Activated T-cell treated with anti-CD3 and anti-CD28 coated beads, Interleukin-2, amount 50 U/mL, for 72 hours (primary cell): ENCODE measurements around the gene HTRA2. TPM values are rescaled to one million over a fixed set of nuclear protein-coding genes. Genes with fewer than 3 reads are reported as not detected.
"Not testable (repeated sequence)": the region's sequence is repeated elsewhere in the genome, so short reads cannot be mapped to it uniquely, and the experiment has no call there.

Experiments
- ATAC-seq, 2 donors: fragments of 150-1000 bp; cut with Tn5 transposase; replicated peaks in 1 of 2; 2 replicates each; pipeline ENCODE4 v1.10.0; 2021; ENCODE audit warnings: moderate library complexity in 2 of 2, mild to moderate bottlenecking in 1 of 2
- DNase-seq, 2 donors: peaks; one replicate each; pipeline ENCODE4 v3.0.0; 2021 to 2022; ENCODE audit warnings: mixed read lengths in 1 of 2
- H3K27ac Mint-ChIP-seq: one replicate; pipeline ENCODE4 v1.8.0; 2022; ENCODE audit warnings: mild to moderate bottlenecking, moderate library complexity, mixed read lengths
- H3K27me3 Mint-ChIP-seq: one replicate; pipeline ENCODE4 v1.8.0; 2022; ENCODE audit warnings: low read depth, mixed read lengths
- H3K36me3 Mint-ChIP-seq, 2 donors: one replicate each; pipeline ENCODE4 v1.8.0; 2022; ENCODE audit warnings: mixed read lengths in 2 of 2, mild to moderate bottlenecking in 1 of 2; ENCODE audit not compliant: insufficient read depth in 2 of 2
- H3K4me1 Mint-ChIP-seq: one replicate; pipeline ENCODE4 v1.8.0; 2022; ENCODE audit warnings: low read depth, mixed read lengths
- H3K4me3 Mint-ChIP-seq, 2 donors: one replicate each; pipeline ENCODE4 v1.8.0; 2022; ENCODE audit warnings: mild to moderate bottlenecking in 2 of 2, mixed read lengths in 2 of 2, moderate library complexity in 2 of 2
- H3K9me3 Mint-ChIP-seq, 2 donors: one replicate each; pipeline ENCODE4 v1.8.0; 2022; ENCODE audit warnings: mixed read lengths in 2 of 2
- total RNA-seq, 2 donors: library from RNA; stranded (reverse); gene quantifications; one replicate each; pipeline ENCODE4 v1.2.3, GENCODE V29; 2022

The HTRA2 gene
- total RNA-seq, 2 donors from 2014 or later, result 74.3 to 84.9 TPM

DNA sequence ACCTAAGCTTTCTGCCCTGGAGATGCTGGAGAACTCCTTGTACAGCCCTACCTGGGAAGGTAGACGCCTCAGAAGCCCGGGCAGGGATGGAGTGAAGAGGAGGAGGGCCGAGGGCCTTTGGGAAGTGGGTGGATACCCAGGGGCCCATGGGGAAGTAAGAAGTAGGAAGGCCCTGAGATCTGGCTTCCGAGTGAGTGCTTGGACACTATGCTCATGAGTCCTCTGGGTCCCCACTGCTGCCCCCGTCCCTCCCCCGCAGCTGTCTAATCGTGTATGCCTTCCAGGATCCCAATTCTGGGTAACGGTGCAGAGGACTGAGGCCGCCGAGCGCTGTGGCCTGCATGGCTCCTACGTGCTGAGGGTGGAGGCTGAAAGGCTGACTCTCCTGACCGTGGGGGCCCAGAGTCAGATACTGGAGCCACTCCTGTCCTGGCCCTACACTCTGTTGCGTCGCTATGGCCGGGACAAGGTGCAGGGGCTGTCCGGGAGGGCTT lies 25.9 kb downstream of the HTRA2 start:
- peak overlapping the region; percentile 89 for H3K4me3 Mint-ChIP-seq

GRCh38 chr2:74556159-74556558 lies 26.4 kb downstream of the HTRA2 start:
- Mint-ChIP-seq H3K27me3 (peaks cover 19% of the 10 kb centered on the region), H3K4me3 (peak overlapping the region; percentile 89), H3K9me3 (no peaks in the 10 kb centered on the region), H3K36me3 (peaks cover 5 to 6% of the 10 kb centered on the region in 2 donors), H3K27ac (no peak overlapping the region), H3K4me1 (peaks cover 26% of the 10 kb centered on the region)
- ATAC-seq (no peak), DNase-seq (no peak)

More for the DNA sequence above, 25.9 kb downstream of the HTRA2 start:
- no peak overlapping the region for H3K27ac Mint-ChIP-seq
- no peaks in the 10 kb centered on the region for H3K9me3 Mint-ChIP-seq
- H3K4me1 Mint-ChIP-seq, result peaks cover 26% of the 10 kb centered on the region
- DNase-seq, result no peak
- no peak for ATAC-seq
- H3K27me3 Mint-ChIP-seq, result peaks cover 21% of the 10 kb centered on the region
- H3K36me3 Mint-ChIP-seq, result peaks cover 5 to 6% of the 10 kb centered on the region in 2 donors

GRCh38 chr2:74556831-74557370 lies 27.2 kb downstream of the HTRA2 start:
- Mint-ChIP-seq H3K27ac (no peak overlapping the region), H3K4me3 (peak overlapping the region in 1 of 2 donors; percentile 18), H3K27me3 (peaks cover 19% of the 10 kb centered on the region), H3K36me3 (peaks cover 5 to 6% of the 10 kb centered on the region in 2 donors), H3K4me1 (peaks cover 30% of the 10 kb centered on the region), H3K9me3 (no peaks in the 10 kb centered on the region)
- ATAC-seq, result no peak
- DNase-seq, result no peak

DNA sequence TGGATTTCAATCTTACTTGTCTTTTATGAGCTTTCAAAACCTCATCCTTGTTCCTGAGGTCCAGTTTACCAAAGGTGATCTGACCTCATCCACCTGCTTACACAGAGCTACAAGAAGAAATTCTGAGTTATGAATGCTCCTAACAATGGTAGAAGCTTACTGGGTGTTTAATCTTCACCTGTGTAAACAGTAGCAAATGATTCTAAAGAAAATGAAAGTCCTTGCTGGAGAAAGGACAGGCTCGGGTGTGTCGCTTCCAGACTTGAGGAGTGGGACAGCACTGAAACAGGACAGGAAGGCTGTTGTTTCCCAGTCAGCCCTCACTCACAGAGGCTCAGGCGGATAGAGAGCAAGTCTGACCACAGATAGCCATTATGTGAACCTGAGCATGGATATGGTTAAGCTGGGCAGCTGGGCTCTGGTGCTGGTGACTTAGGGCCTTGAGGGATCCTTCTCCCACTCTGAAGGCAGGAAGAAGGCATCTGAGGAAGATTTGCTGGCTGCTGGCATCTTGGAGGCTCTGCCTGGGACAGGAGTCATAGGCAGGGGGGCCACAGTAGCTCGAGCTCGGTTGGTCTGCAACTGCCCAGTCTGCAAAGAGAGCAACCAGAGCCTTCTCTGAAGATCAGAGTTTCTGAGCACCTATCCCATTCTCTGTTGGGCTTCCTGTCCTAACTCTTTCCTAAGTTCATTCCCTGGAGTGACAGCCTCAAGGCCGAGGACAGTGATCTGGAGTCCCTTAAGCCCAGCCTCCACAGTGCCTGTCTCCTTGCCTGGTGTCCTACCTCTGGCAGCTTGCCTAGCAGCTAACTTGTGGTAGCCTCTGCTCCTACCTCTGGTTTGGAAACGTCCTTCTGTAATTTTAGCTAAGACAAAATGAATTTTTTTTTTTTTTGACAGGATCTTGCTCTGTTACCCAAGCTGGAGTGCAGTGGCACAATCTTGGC lies 28.8 kb downstream of the HTRA2 start:
- Mint-ChIP-seq H3K4me1 (peaks cover 27% of the 10 kb centered on the region), H3K36me3 (peaks cover 5 to 6% of the 10 kb centered on the region in 2 donors), H3K9me3 (no peaks in the 10 kb centered on the region), H3K4me3 (no peak overlapping the region), H3K27ac (no peak overlapping the region), H3K27me3 (peaks cover 29% of the 10 kb centered on the region)
- ATAC-seq (no peak), DNase-seq (no peak)

GRCh38 chr2:74559912-74560311 lies 30.2 kb downstream of the HTRA2 start:
- no peak overlapping the region for H3K27ac Mint-ChIP-seq
- no peaks in the 10 kb centered on the region for H3K9me3 Mint-ChIP-seq
- peaks cover 23% of the 10 kb centered on the region for H3K4me1 Mint-ChIP-seq
- H3K4me3 Mint-ChIP-seq, result no peak overlapping the region
- DNase-seq, result no peak
- peaks cover 38% of the 10 kb centered on the region for H3K27me3 Mint-ChIP-seq
- ATAC-seq, result no peak
- H3K36me3 Mint-ChIP-seq, result peaks cover 3 to 6% of the 10 kb centered on the region in 2 donors

DNA sequence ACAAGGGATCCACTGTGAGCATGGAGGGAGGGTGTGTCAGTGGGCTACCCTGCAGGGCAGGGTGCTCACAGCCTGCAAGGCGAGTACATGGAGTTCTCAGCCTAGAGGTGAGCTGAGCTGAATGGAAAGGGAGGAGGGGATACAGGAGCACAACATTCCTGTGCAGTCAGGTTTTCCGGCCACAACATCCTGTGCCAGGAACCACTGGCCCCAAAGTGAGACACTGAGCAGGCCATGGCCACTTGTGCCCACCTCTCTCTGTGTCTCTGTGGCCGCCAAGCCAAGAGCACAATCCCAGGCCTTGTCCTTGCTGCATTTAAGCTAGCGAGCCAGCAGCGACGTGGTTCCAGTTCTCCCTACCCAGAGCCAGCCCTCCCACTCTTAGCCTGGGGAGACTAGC lies 30.9 kb downstream of the HTRA2 start:
- Mint-ChIP-seq H3K9me3 (no peaks in the 10 kb centered on the region), H3K27ac (no peak overlapping the region), H3K27me3 (peaks cover 38% of the 10 kb centered on the region), H3K4me1 (peaks cover 24% of the 10 kb centered on the region), H3K4me3 (no peak overlapping the region), H3K36me3 (peaks cover 0 to 6% of the 10 kb centered on the region in 2 donors)
- no peak for DNase-seq
- ATAC-seq, result peak in 1 of 2 donors; percentile 11

DNA sequence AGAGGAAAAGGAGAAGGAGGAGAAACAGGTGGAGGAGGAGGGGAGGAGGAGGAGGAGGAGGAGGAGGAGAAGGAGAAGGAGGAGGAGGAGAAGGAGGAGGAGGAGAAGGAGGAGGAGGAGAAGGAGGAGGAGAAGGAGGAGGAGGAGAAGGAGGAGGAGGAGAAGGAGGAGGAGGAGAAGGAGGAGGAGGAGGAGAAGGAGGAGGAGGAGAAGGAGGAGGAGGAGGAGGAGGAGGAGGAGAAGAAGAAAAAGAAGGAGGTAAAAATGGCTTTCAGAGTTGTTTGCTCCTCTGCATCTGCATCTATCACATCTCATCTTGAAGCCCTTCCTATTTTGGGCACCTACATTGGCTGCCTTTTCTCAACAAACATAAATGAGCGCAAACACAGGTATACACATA lies 31.3 kb downstream of the HTRA2 start:
- H3K4me3 Mint-ChIP-seq, result not testable (repeated sequence)

DNA sequence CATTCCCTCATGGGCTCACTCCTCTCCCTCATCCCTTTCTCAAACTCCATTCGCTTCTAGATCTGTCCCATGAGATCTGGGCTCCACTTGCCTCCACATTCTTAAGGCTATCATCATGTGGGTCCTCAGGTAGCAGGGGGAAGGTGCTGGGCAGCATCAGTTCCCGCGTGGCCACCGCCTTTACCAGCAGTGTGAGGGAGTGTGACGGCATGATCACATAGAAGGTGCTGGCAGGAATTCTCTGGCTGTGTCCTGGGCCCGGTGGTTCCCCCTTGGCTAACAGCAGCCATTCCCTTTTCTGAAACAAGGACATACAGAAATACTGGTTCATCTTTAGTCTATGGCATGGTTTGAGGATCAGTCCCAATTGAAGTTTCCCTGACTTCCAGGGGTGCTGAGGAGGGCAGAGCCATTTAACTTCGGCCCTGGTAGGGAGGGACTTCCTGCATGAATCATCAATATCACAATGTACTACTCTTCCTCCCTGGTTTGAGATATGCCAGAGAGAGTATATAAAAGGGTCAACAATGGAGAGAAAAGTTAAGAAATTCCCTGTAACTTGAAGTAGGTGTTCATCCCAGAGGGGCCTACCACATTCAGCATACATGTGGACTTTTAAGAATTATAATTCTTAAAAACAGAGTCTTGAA lies 32.5 kb downstream of the HTRA2 start:
- ATAC-seq, result no peak
- peaks cover 38% of the 10 kb centered on the region for H3K27me3 Mint-ChIP-seq
- peaks cover 0 to 1% of the 10 kb centered on the region in 2 donors for H3K36me3 Mint-ChIP-seq
- H3K4me3 Mint-ChIP-seq, result no peak overlapping the region
- peaks cover 35% of the 10 kb centered on the region for H3K4me1 Mint-ChIP-seq
- peak overlapping the region; percentile 1 for H3K27ac Mint-ChIP-seq
- DNase-seq, result no peak
- no peaks in the 10 kb centered on the region for H3K9me3 Mint-ChIP-seq

More for the DNA sequence above, 31.3 kb downstream of the HTRA2 start:
- H3K27ac Mint-ChIP-seq, DNase-seq, ATAC-seq, H3K36me3 Mint-ChIP-seq, H3K9me3 Mint-ChIP-seq: not testable (repeated sequence)
- Mint-ChIP-seq H3K27me3 (peaks cover 38% of the 10 kb centered on the region), H3K4me1 (peaks cover 28% of the 10 kb centered on the region)

DNA sequence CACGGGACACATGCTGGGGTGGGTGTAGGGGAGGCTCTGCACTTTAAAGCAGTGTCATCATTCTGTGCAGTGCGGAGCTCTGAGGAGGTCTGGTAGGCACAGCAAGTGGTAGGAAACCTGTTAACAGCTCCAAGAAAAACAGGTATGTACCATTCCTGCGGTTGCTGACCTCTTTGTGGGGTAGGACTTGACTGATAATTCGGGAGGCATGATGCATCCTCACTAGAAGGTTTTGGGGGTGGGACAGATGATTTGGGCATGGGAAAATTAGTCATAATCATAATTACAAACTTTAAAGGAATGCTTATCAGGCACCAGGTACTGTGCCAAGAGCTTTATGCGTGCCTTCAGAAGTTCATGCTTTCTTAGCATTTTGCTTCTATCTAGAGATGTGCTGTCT lies 34.5 kb downstream of the HTRA2 start:
- no peaks in the 10 kb centered on the region for H3K9me3 Mint-ChIP-seq
- H3K36me3 Mint-ChIP-seq, result no peaks in the 10 kb centered on the region
- H3K4me3 Mint-ChIP-seq, result no peak overlapping the region
- no peak overlapping the region for H3K27ac Mint-ChIP-seq
- DNase-seq (no peak), ATAC-seq (no peak)
- peaks cover 52% of the 10 kb centered on the region for H3K4me1 Mint-ChIP-seq
- peaks cover 38% of the 10 kb centered on the region for H3K27me3 Mint-ChIP-seq

- Mint-ChIP-seq H3K4me1 (peaks cover 52% of the 10 kb centered on the region), H3K9me3 (no peaks in the 10 kb centered on the region), H3K27ac (peak overlapping the region; percentile 16), H3K27me3 (peaks cover 27% of the 10 kb centered on the region), H3K36me3 (no peaks in the 10 kb centered on the region), H3K4me3 (peak overlapping the region; percentile 48 to 69)
- ATAC-seq (peak; percentile 23 to 28), DNase-seq (peak in 1 of 2 donors; percentile 16)
These were observed 36.5 kb downstream of the HTRA2 start for GRCh38 chr2:74566076-74566753.

GRCh38 chr2:74566754-74567085 lies 37.0 kb downstream of the HTRA2 start:
- Mint-ChIP-seq H3K36me3 (no peaks in the 10 kb centered on the region), H3K4me1 (peaks cover 51% of the 10 kb centered on the region), H3K4me3 (peak overlapping the region; percentile 48 to 69), H3K27me3 (peaks cover 22% of the 10 kb centered on the region), H3K27ac (peak overlapping the region; percentile 16), H3K9me3 (no peaks in the 10 kb centered on the region)
- DNase-seq (no peak), ATAC-seq (peak; percentile 51 to 59)

- Mint-ChIP-seq H3K9me3 (no peaks in the 10 kb centered on the region), H3K4me3 (no peak overlapping the region), H3K27ac (no peak overlapping the region), H3K4me1 (peaks cover 41% of the 10 kb centered on the region), H3K27me3 (peaks cover 11% of the 10 kb centered on the region), H3K36me3 (no peaks in the 10 kb centered on the region)
- DNase-seq, result no peak
- no peak for ATAC-seq
These were observed 38.1 kb downstream of the HTRA2 start for GRCh38 chr2:74567881-74568280.
